AML-193 (cell line): ENCODE measurements around the gene ARVCF.

Source experiments
- DNase-seq, 2 experiments: peaks; one replicate each; lab custom pipeline; 2025; lab: John Stamatoyannopoulos, UW

ARVCF gene

DNA sequence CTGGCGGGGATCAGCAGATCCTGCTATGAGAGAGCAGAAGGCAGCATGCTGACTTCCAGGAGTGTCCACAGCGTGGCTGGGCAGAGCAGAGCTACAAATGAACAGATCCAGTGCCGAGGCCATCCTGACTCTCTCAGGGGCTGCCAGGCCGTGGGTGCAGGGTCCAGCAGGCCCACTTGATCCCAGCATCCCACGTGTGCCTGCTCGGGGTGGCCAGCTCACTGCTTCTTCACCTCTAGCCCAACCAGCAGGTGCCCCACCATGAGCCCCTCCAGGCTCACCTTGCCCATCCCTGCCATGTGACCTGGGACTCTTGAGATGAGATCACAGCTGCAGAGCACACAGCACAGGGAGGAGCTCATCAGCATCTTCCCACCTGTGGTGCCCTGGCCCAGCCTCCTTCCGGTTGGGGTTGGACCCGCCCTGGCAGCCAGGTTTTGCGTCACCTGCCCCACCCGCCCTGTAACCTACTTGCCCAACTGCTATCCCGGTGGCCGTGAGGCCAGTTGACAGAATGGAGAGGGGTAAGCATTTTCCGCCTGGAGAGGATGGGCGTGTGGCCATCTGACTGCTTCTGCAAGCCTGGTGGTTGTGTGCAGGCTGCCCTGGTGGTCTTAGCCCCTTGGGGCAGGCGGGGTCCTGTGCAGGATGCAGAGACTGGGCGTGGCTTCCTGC is 15.2 kb upstream of the ARVCF start:
- no peak for DNase-seq

DNA sequence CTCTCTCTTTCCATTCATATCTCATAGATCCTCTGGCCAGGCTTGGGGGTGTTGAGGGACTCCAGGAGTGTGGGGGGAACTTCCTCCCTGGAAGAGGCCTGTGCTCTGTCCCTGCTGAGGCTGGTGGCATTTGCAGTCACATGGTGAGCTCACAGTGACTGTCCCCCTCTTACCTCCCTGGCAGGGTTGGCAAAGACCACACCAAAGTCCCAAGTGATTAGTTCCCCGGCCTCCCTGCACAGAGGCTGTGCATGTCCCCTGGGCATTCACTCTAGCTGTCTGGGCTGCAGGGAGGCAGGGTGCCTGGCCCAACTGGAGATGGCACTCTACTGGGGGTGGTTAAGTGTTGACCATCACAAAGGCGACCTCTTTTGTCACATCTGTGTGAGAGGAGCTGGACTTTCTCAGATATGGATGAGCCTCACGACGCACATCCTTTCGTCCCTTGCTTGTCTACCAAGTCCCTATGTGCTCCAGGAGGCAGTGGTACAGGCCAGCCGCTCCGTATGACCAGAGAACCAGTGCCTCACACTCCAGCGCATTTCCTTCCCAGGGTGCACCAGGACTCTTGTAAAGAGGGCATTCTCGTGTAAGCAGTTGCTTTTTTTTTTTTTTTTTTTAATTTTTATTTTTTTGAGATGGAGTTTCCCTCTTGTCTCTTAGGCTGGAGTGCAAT is 13.1 kb upstream of the ARVCF start:
- no peak for DNase-seq

DNA sequence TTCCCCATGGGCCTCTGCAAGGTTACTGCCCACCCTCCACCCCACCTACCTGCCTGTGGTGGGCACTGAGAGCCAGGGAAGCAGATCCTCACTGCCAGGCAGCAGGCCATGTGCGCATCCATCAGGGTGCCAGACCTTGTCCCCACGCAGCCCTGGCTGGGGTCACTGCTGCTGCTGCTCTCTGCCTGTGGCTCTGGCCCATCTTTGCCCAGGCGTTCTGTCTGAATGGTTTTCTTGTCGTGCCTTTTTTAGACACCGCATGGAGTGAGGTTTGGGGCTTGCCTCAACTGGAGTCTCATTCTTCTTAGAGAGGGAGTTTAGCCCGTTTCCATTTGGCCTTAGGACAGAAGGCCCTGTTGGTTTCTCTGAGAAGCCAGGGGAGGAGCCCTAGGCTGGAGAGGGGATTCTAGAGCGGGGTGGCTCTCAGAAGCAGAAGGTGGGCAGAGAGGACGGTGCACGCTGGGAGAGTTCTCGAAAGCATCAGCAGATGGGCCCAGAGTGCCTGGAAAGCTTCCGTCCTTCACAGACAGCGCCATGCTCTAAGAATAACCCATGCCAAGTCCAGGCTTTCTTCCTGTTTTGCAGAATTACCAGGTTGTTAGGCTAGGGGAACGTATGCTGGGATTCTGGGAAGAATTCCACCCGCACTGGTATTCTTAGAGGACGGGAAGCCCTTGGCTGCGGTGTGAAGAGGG is 12.4 kb upstream of the ARVCF start:
- no peak for DNase-seq

DNA sequence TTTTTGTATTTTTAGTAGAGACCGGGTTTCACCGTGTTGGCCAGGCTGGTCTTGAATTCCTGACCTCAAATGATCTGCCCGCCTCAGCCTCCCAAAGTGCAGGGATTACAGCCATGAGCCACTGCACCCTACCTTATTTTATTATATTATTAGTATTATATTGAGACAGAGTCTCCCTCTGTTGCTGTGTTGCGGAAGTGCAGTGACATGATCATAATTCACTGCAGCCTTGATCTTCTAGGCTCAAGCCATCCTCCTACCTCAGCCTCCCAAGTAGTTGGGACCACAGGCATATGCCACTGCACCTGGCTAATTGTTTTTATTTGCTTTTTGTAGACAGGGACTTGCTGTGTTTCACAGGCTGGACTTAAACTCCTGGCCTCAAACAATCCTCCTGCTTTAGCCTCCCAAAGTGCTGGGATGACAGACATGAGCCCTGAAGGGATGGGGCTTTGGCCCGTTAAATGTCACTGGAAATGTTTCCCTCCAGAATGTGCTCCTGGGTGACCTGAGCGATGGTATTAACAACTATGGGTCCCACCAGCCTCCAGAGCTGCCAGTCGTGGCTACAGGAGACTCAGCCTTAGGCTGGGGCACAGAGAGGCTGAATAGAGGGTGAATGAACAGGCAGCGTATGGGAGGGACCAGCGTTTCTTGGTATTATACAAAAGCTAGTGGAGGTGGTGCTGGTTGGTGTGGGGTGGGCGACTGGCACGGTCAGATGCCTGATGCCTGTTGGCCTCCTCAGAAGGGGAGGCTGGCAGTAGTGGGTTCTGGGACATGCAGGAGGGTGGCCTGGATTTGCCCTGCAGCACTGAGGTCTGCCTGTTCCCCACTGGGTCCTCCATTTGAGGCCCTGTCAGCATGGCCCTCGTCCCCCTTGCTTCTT is 11.6 kb upstream of the ARVCF start:
- peak; percentile 30 to 36 for DNase-seq

DNA sequence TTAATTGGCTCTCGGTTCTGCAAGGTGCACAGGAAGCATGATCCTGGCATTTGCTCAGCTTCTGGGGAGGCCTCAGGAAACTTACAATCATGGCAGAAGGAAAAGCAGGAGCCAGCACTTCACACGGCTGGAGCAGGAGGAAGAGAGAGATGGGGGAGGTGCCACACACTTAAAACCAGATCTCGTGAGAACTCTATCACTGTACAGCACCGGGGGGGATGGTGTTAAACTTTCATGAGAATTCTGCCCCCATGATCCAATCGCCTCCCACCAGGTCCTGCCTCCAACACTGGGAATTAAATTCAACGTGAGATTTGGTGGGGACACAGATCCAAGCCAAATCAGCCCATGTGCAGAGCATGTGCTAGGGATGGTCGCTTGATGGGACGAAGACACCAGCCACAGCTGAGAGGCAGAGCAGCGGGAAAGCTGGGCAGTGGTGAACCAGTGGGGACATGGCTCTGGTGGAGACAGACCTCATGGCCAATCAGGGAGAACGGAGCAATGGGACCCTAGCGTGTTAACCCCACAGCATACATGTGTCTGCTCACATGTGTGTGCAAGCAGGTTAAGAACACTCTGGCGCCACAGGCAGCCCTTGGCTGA is 10.5 kb upstream of the ARVCF start:
- DNase-seq: no peak

DNA sequence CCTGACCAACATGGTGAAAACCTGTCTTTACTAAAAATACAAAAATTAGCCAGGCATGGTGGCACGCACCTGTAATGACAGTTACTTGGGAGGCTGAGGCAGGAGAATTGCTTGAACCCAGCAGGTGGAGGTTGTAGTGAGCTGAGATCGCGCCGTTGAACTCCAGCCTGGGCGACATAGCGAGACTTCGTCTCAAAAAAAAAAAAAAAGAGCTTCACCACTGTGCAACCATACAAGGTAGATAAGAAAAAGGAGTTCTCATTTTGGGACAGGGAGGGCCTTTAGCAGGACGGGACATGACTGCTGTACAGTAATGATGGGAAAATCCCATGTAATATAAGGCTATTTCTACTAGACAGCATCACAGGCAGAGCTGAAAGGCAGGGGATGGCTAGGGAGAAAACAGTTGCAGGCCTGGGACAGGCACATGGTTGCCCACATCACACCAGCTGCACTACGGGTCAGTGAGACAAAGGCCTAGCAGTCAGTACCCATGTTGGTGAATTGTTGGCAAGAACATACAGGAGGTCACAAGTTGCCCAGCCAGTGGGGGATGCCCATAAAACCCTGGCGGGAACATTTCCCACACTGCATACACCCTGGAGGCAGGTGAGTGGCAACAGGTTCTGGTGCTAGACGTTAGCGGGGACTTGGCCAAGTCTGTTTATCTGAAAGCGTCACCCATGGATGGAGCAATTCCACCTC is 9.7 kb upstream of the ARVCF start:
- DNase-seq: no peak

DNA sequence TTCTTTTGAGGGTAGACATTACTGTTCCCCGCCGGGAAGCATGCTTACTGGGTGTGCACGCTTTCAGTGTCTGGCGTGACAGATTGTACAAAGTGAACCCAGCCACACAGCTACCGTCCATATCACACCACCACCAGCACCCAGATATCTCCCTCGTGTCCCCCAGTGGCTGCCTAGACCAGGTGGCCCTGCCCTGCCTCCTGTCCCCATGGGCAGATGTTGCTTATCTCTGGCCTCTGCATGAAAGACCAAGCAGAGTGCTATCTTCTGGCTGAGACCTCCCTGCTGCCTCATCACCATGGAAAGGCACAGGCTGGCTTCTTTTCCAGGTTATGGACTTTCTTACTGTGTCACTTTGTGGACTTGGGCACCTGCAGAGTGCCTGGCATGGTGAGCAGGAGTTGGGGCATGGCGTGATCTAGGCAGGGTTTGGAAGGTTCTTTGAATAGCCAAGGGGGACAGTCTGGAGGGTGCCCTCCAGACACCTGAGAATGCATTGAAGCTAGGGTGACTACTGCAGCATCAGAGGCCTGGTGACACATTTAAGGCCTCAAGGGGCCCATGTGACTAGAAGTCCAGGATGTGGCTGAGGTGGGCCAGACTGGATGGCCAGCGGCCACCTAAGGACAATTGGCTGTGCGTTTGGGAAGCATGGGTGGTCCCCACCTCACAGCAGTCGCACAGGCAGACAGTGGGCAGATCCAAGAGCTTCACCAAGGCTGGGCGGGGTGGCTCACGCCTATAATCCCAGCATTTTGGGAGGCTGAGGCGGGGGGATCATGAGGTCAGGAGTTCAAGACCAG is 9.0 kb upstream of the ARVCF start:
- DNase-seq: no peak

DNA sequence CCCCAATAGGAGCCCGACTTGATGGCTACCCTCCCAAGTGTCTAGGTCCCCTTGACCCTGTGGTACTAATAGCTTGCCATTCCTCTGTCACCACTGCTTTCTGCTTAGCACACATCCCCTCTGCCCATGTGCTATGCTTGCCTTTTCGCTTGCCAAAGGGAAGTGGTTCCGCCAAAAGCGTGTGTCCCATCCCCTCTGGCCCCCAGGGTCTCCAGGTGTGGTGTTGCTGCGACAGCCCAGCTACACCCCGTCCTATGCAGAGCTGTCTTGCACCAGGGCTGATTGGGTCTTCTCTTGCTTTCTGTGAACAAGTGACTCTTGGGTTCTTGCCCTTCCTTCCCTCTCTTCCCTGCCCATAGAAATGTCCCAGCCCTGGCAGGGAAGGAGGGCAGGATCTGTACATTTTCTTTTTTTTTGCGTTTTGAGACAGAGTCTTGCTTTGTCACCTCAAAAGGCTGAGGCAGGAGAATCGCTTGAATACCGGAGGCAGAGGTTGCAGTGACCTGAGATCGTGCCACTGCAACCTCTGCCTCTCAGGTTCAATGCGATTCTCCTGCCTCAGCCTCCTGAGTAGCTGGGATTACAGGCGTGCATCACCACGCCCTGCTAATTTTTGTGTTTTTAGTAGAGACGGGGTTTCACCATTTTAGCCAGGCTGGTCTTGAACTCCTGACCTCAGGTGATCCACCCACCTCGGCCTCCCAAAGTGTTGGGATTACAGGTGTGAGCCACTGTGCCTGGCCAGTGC is 8.2 kb upstream of the ARVCF start:
- DNase-seq: no peak

DNA sequence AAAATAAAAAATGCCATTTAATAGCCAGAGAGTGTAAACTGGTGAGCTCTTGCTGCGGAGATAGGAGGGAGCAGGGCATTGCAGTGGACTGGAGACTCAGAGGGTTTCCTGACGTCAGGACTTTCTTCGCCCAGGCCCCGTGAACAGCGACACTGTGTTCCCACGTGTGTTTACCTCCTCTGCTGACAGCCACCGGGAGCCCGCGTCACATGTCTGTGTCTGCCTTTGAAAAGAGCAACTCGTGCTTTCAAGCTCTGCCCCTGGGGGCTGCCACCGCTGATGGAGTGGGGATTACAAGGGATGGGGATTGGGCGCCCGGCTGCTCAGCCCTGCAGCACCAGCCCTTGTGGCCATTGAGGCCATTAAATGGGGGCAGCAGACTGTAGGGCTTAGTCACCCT is 7.6 kb upstream of the ARVCF start:
- no peak for DNase-seq

DNA sequence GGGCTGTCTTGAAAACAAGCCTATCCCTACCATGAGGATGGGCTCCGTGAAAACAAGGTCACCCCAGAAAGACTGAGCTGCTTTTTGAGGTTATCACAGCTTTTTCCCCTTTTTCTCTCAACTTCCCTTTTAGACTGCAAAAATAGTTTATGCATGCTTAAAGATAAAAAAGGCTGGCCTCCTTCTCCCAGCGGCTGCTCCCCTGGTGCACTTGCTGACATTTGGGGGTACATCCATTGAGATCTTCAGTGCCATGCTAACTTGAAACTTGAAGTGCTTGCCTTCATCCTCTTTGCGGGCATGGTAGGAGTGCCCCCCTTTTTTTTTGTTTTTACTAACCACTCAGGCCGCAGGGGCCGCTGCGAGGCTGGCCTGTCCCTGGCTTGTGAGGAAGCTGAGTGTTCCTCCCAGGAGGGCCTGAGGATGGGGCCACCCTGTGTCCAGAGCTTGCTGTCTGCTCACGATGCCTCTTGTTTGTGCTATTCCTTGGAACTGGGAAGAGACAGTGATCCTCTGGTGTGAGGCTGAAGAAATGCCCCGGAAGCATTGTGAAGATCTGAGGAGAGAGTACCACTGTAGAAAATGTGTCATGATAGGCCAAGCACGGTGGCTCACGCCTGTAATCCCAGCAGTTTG is 6.5 kb upstream of the ARVCF start:
- peak; percentile 38 to 63 for DNase-seq

DNA sequence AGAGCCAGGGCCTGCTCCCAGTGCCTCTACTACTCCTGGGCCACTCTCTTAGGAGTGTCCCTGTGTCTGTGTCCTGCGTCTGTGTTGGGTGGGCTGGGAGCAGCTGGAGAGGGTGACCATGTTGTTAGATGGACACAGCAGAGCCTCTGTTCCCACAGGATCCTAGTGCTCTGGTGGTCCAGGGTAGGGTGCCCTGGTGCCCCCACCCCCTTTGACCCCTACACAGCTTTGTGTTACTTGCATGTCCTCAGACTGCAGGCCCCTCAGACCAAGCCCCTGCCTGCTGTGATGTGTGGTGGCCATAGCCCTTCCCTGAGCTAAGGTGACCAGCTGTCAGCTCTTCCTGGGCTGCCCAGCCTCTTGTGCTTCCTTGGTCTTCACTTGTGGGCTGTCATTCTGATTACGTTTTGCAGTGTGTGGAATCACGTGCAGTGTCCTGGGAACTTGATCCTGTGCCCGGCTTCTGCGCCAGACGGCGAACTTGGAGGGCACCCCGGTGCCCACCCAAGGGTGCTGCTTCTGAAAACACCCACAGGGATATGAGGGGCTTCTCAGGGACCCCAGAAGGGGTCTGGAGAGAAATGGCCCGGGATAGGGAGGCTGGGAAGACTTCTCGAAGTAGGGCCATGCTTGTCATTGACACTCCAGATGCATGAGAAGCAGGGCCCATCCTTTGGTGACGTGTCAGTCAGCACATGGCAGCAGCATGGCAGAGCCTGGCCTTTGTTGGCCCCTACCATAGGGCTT is 5.8 kb upstream of the ARVCF start:
- no peak for DNase-seq

DNA sequence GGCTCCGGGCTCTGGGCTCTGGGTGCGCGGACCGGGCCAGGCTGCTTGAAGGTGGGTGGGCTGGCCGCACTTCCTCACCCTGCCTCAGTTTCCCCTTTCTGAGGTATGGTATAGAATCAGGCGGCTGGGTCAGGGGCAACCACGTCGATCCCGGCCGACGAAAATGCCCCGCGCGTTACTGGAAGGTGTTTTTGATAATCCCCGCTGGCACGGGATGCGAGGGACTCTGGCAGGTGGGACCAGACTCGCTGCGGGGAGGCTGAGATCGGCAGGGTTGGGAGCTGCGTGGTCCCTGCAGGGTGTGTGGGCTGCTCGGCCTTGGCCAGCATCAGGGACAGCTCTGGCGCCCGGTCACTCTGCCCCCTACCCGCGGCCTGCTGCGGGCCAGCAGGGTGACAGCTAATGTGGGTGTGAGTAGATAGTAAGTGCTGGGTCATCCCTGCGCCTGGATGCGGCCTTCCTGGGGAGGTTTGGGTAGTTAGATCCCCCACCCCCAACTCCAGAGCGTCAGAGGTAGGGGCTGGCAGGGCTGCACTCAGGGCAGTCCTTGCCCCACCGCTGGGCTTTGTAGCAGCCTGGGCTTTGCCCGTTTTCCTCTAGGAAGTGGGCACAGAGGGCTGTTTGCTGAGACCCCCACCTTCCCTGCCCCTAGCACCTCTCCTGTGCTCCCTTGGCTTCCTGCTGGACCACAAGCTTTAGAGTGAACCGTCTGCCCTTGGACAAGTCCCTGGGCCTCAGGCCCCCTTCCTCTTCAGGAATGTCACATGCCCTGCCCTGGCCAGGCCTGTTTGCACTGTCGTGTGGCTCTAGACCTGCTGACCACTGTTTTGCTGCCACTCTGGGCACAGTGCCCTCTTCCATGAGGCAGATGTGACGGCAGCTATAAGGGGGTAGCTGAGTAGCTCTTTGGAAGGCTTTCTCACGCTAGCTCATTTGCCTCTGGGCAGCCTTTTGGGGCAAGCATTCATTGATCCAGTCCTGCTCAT is 4.9 kb upstream of the ARVCF start:
- peak in 1 of 2 experiments; percentile 9 for DNase-seq

DNA sequence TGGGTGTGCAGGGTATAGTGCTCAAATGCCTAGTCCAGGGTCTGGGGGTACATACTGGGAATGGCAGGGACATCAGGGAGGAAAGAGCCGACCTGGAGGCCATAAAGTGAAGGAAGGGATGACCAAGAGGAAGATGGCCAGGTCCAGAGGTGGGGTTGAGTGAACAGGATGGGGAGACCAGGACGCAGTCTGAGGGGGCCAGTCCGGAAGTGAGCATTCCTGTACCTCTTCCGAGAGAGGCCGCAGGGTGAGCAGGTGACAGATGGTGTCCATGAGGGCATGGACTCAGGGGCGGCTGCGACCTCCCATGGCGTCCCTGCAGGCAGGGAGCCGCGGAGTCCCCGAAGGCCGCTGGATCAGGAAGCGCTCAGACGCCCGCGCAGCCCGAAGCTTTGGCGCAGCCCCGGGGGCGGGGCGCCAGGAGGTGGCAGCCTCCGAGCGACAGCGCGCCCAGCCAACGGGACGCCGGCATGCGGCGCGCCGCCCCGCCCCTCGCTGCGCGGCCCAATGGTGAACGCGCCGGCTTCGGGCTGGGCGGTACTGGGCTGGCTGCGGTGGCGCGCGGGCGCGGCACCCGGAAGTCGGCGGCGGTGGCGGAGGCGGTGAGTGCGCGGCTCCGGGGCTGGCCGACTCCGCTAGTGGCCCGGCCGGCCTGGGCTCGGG is 4.0 kb upstream of the ARVCF start, which contains the start of gene TANGO2:
TSS of gene TANGO2 (plus strand) at position 578 of the 663 bp plus-strand sequence. CDS start 15,689 bp downstream, outside the sequence.
- peak; percentile 86 to 90 for DNase-seq

DNA sequence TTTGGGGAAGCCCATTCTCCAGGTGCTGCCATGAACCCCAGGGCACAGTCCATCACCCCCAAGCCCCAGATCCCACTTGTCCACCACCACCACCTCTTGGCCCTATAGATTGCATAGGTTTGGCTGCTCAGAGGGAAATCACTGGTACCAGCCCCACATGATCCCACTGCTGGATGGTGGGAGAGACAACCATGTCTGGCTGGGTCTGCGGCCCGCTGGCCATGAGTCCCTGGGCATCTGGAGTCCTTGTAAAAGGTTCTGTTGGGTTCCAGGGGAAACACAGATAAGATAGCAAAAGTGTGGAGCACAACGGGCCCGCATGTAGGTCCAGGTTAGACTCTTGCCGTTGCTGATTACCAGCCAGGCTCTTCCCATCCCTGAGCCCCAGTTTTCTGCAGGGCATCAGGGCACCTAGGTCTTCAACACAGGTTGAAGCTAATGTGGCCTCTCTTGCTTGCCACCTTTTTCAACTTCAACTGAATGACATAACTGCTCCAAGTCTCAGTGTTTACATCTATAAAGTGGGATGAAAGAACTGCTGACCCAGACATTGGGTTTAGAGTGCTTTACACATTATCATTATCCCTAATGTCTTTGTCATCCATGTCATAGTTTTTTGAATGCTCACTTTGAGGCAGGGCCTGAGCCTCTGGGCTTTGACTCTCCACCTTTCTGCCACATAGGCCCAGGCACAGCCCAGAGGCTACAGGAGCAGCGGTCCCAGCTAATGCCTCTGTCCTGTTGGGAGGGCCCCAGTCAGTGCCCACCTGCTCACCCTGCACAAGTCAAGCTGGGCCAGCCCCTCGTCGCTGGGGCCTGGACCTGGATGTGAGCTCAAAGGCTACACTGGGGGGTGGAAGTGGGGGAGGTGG is 3.3 kb upstream of the ARVCF start:
- DNase-seq: no peak

DNA sequence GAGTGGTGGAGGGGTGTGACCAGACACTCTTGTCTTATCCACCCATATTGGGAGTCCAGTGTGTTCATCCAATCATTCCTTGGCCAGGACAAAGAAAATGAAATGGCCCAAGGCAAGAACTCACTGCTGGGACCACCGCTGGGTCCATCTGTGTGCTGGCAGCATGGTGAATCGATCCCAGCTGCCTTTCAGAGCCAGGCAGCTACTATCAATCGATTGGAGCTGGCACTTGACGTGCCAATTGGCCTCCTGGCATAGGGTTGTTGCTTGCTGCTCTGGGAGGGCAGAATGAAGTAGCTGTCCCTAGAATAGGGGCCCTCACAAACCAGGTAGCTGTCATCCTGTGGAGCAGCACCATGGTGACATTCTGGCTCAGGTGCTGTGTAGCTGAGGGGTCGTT is 1.4 kb upstream of the ARVCF start:
- no peak for DNase-seq

DNA sequence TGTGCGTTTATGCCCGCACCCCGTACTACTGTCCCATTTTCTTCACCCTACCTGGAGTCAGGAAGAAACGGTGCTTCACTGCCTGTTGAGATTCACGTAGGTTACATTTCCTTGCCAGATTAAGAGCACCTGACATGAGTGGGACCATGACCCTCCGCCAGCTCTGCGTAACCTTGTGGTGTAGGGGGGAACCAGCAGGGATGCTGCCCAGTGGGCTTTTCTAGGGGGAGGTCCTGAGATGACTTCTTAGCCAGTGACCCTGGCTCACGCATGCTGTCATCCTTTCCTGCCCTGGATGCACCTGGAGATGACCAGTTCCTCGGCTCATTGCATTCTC is 967 bp upstream of the ARVCF start:
- no peak for DNase-seq
